ENCODE measurements around the gene SLC12A1.
A peak's percentile ranks its signal among the peaks of the same experiment; 100 is the strongest.

SLC12A1 gene

DNA sequence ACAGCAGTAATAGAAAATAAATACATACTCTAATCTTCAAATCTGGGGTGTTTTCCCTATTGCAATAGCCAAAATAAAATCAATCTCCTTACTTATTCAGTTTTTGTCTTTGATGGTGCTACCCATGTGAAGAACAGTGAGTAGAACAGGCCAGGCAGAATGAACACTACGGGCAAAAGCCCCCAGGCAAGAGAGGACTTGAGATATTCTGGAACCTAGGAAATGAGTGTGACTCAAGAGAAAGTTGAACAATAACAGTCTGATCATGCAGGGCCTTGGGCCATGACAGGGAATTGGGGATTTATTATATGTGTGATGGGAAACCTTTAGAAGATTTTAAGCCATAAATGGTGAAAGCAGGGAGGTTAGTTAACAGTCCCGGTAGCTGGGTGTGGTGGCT is 111.1 kb downstream of the SLC12A1 start:
- peak; percentile 87 to 95 for DNase-seq
- Histone ChIP-seq H4K8ac (ENCODE audit: low read depth, low read length) (no peak overlapping the region), H3K4me2 (ENCODE audit: low read length) (no peak overlapping the region), H3K36me3 (ENCODE audit: control insufficient read depth in 1 of 2, insufficient read depth in 2 of 2, low read length in 2 of 2) (no peaks in the 10 kb centered on the region), H3K4me3 (ENCODE audit: low read depth, low read length) (no peak overlapping the region), H3K18ac (ENCODE audit: low read length) (no peak overlapping the region), H3K14ac (ENCODE audit: low read length) (no peak overlapping the region), H2AK5ac (ENCODE audit: low read length) (no peak overlapping the region), H3K9me3 (ENCODE audit: insufficient read depth, low read depth, low read length) (no peaks in the 10 kb centered on the region), H3K79me1 (ENCODE audit: low read length) (no peaks in the 10 kb centered on the region), H3K27me3 (ENCODE audit: insufficient read depth, low read length) (no peaks in the 10 kb centered on the region), H2AFZ (ENCODE audit: insufficient read depth, low read length, poor library complexity) (no peak overlapping the region), H4K12ac (ENCODE audit: low read depth, low read length) (no peak overlapping the region), H3K4ac (ENCODE audit: low read depth, low read length) (no peak overlapping the region), H3K23ac (ENCODE audit: low read length) (no peak overlapping the region), H3K79me2 (ENCODE audit: control insufficient read depth, insufficient read depth, low read length, poor library complexity) (no peaks in the 10 kb centered on the region), H3K27ac (ENCODE audit: low read depth, low read length) (no peak overlapping the region), H4K91ac (ENCODE audit: low read depth, low read length) (no peak overlapping the region), H2BK5ac (ENCODE audit: low read depth, low read length, poor library complexity) (no peak overlapping the region), H3K9ac (ENCODE audit: low read length) (no peak overlapping the region), H2BK120ac (ENCODE audit: insufficient read depth, low read length, poor library complexity) (no peak overlapping the region), H3K4me1 (ENCODE audit: control insufficient read depth in 1 of 2, insufficient read depth in 2 of 2, low read length in 2 of 2) (no peaks in the 10 kb centered on the region), H2BK12ac (ENCODE audit: low read length) (no peak overlapping the region)
- WGBS (ENCODE audit: extremely low coverage, insufficient coverage, insufficient read length) = no CpG with 5 or more reads among the region's 2 CpGs

DNA sequence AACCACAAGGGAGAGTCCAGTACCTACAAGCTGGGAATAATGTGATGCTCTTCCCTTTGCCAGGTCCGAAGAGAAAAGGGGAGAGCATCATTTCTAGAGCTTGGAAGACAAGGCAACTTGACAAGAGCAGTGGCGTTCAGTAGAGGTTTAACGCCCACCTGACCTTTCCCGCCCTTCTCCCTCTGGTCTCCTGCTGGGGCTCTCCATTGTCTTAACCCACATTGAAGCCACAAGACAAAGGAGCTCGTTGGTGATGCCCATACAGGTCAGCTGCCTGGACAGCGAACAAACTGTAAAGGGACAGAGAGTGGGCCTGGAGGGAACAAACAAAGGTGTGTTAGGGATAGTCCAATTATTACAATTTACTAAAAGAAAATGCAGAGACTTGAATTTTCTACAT is 112.0 kb downstream of the SLC12A1 start:
- WGBS (ENCODE audit: extremely low coverage, insufficient coverage, insufficient read length) = no CpG with 5 or more reads among the region's 6 CpGs
- Histone ChIP-seq H3K18ac (ENCODE audit: low read length) (no peak overlapping the region), H2BK120ac (ENCODE audit: insufficient read depth, low read length, poor library complexity) (no peak overlapping the region), H3K27ac (ENCODE audit: low read depth, low read length) (no peak overlapping the region), H3K23ac (ENCODE audit: low read length) (no peak overlapping the region), H3K79me1 (ENCODE audit: low read length) (no peaks in the 10 kb centered on the region), H3K9ac (ENCODE audit: low read length) (no peak overlapping the region), H2AFZ (ENCODE audit: insufficient read depth, low read length, poor library complexity) (no peak overlapping the region), H4K91ac (ENCODE audit: low read depth, low read length) (no peak overlapping the region), H3K79me2 (ENCODE audit: control insufficient read depth, insufficient read depth, low read length, poor library complexity) (no peaks in the 10 kb centered on the region), H2AK5ac (ENCODE audit: low read length) (no peak overlapping the region), H3K27me3 (ENCODE audit: insufficient read depth, low read length) (no peaks in the 10 kb centered on the region), H3K4ac (ENCODE audit: low read depth, low read length) (no peak overlapping the region), H3K4me1 (ENCODE audit: control insufficient read depth in 1 of 2, insufficient read depth in 2 of 2, low read length in 2 of 2) (no peaks in the 10 kb centered on the region), H3K14ac (ENCODE audit: low read length) (no peak overlapping the region), H3K4me2 (ENCODE audit: low read length) (no peak overlapping the region), H2BK5ac (ENCODE audit: low read depth, low read length, poor library complexity) (no peak overlapping the region), H4K12ac (ENCODE audit: low read depth, low read length) (no peak overlapping the region), H3K9me3 (ENCODE audit: insufficient read depth, low read depth, low read length) (no peaks in the 10 kb centered on the region), H3K4me3 (ENCODE audit: low read depth, low read length) (no peak overlapping the region), H2BK12ac (ENCODE audit: low read length) (no peak overlapping the region), H4K8ac (ENCODE audit: low read depth, low read length) (no peak overlapping the region), H3K36me3 (ENCODE audit: control insufficient read depth in 1 of 2, insufficient read depth in 2 of 2, low read length in 2 of 2) (no peaks in the 10 kb centered on the region)
- DNase-seq = no peak

DNA sequence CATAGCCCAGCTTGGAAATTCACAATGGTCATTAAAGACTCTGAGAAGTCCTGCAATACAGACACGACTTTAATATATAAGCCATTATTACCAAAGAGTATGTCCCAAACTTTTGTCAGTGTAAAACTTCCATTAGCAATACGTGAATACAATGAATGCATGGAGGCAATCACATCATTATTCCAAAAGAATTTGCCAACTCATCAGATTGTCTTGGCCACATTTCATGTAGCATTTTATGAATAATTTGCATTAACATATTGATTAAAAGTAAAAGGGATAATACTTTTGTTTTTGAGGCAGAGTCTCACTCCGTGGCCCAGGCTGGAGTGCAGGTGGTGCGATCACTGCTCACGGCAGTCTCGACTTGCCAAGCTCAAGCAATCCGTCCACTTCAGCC is 117.2 kb downstream of the SLC12A1 start:
- H3K79me1 ChIP-seq (ENCODE audit: low read length) = no peaks in the 10 kb centered on the region
- no CpG with 5 or more reads among the region's 7 CpGs for WGBS (ENCODE audit: extremely low coverage, insufficient coverage, insufficient read length)
- H2BK120ac ChIP-seq (ENCODE audit: insufficient read depth, low read length, poor library complexity) = no peak overlapping the region
- no peak overlapping the region for H3K9ac ChIP-seq (ENCODE audit: low read length)
- no peak overlapping the region for H2BK12ac ChIP-seq (ENCODE audit: low read length)
- no peak overlapping the region for H3K18ac ChIP-seq (ENCODE audit: low read length)
- H3K4me3 ChIP-seq (ENCODE audit: low read depth, low read length) = no peak overlapping the region
- H3K27ac ChIP-seq (ENCODE audit: low read depth, low read length) = no peak overlapping the region
- no peak overlapping the region for H2AK5ac ChIP-seq (ENCODE audit: low read length)
- H4K8ac ChIP-seq (ENCODE audit: low read depth, low read length) = no peak overlapping the region
- no peaks in the 10 kb centered on the region for H3K36me3 ChIP-seq (ENCODE audit: control insufficient read depth in 1 of 2, insufficient read depth in 2 of 2, low read length in 2 of 2)
- no peak for DNase-seq
- H4K91ac ChIP-seq (ENCODE audit: low read depth, low read length) = no peak overlapping the region
- no peak overlapping the region for H3K23ac ChIP-seq (ENCODE audit: low read length)
- H3K14ac ChIP-seq (ENCODE audit: low read length) = no peak overlapping the region
- H3K27me3 ChIP-seq (ENCODE audit: insufficient read depth, low read length) = no peaks in the 10 kb centered on the region
- no peaks in the 10 kb centered on the region for H3K9me3 ChIP-seq (ENCODE audit: insufficient read depth, low read depth, low read length)
- no peak overlapping the region for H4K12ac ChIP-seq (ENCODE audit: low read depth, low read length)
- H2BK5ac ChIP-seq (ENCODE audit: low read depth, low read length, poor library complexity) = no peak overlapping the region
- H3K4ac ChIP-seq (ENCODE audit: low read depth, low read length) = no peak overlapping the region
- no peaks in the 10 kb centered on the region for H3K79me2 ChIP-seq (ENCODE audit: control insufficient read depth, insufficient read depth, low read length, poor library complexity)
- H3K4me1 ChIP-seq (ENCODE audit: control insufficient read depth in 1 of 2, insufficient read depth in 2 of 2, low read length in 2 of 2) = no peaks in the 10 kb centered on the region
- no peak overlapping the region for H3K4me2 ChIP-seq (ENCODE audit: low read length)
- H2AFZ ChIP-seq (ENCODE audit: insufficient read depth, low read length, poor library complexity) = no peak overlapping the region

DNA sequence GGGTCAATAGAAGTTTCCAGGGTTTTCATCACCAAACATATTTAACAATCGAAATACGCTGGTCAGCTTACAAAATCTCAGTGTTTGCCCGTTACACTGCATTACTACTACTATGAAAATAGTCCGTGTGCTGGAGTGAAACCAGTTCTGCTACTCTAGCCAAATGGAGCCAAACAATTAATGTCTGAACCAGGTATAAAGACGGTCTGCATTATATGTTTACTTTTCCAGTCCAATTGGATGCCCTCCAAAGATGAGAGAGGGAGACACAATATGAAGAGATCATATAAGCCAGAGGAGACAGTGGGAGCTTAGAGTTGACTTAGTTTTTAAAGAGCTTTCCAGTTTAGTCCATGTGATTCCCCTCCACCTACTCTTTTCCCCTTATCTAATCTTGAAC is 118.8 kb downstream of the SLC12A1 start:
- Histone ChIP-seq H3K4me2 (ENCODE audit: low read length) (no peak overlapping the region), H3K23ac (ENCODE audit: low read length) (no peak overlapping the region), H4K8ac (ENCODE audit: low read depth, low read length) (no peak overlapping the region), H3K27ac (ENCODE audit: low read depth, low read length) (no peak overlapping the region), H4K91ac (ENCODE audit: low read depth, low read length) (no peak overlapping the region), H3K27me3 (ENCODE audit: insufficient read depth, low read length) (no peaks in the 10 kb centered on the region), H2BK12ac (ENCODE audit: low read length) (no peak overlapping the region), H2BK120ac (ENCODE audit: insufficient read depth, low read length, poor library complexity) (no peak overlapping the region), H2BK5ac (ENCODE audit: low read depth, low read length, poor library complexity) (no peak overlapping the region), H3K36me3 (ENCODE audit: control insufficient read depth in 1 of 2, insufficient read depth in 2 of 2, low read length in 2 of 2) (no peaks in the 10 kb centered on the region), H3K79me2 (ENCODE audit: control insufficient read depth, insufficient read depth, low read length, poor library complexity) (no peaks in the 10 kb centered on the region), H3K14ac (ENCODE audit: low read length) (no peak overlapping the region), H3K4me1 (ENCODE audit: control insufficient read depth in 1 of 2, insufficient read depth in 2 of 2, low read length in 2 of 2) (no peaks in the 10 kb centered on the region), H3K4me3 (ENCODE audit: low read depth, low read length) (no peak overlapping the region), H3K18ac (ENCODE audit: low read length) (no peak overlapping the region), H4K12ac (ENCODE audit: low read depth, low read length) (no peak overlapping the region), H3K9ac (ENCODE audit: low read length) (no peak overlapping the region), H3K9me3 (ENCODE audit: insufficient read depth, low read depth, low read length) (no peaks in the 10 kb centered on the region), H3K4ac (ENCODE audit: low read depth, low read length) (no peak overlapping the region), H2AK5ac (ENCODE audit: low read length) (no peak overlapping the region), H2AFZ (ENCODE audit: insufficient read depth, low read length, poor library complexity) (no peak overlapping the region), H3K79me1 (ENCODE audit: low read length) (no peaks in the 10 kb centered on the region)
- WGBS (ENCODE audit: extremely low coverage, insufficient coverage, insufficient read length) = no CpG with 5 or more reads among the region's 5 CpGs
- no peak for DNase-seq

All from trophoblast cell (in vitro differentiated cells and primary cell).